GM18520 (cell line): ENCODE measurements around the gene SCEL.

Experiments
- ATAC-seq: cut with Tn5 transposase; IDR thresholded peaks from one replicate; pipeline ENCODE4 v1.9.1; 2021; ENCODE audit not compliant: unreplicated experiment

SCEL gene

GRCh38 chr13:77555246-77555645 lies 19.7 kb downstream of the SCEL start:
- no peak for ATAC-seq

GRCh38 chr13:77558016-77558415 lies 22.5 kb downstream of the SCEL start:
- ATAC-seq: no peak

- ATAC-seq: no peak
These were observed 27.6 kb downstream of the SCEL start for GRCh38 chr13:77563111-77563510.

GRCh38 chr13:77565635-77566034 lies 30.1 kb downstream of the SCEL start:
- ATAC-seq: peak; percentile 48

- no peak for ATAC-seq
These were observed 36.5 kb downstream of the SCEL start for GRCh38 chr13:77571956-77572355.

- ATAC-seq: no peak
These were observed 38.6 kb downstream of the SCEL start for GRCh38 chr13:77574096-77574495.

GRCh38 chr13:77579959-77580358 lies 44.5 kb downstream of the SCEL start:
- no peak for ATAC-seq

GRCh38 chr13:77580748-77581147 lies 45.2 kb downstream of the SCEL start:
- no peak for ATAC-seq

GRCh38 chr13:77583581-77583980 lies 48.1 kb downstream of the SCEL start:
- peak; percentile 44 for ATAC-seq

- ATAC-seq: no peak
These were observed 48.6 kb downstream of the SCEL start for GRCh38 chr13:77584106-77584505.

- no peak for ATAC-seq
These were observed 59.8 kb downstream of the SCEL start for GRCh38 chr13:77595166-77595810.

- no peak for ATAC-seq
These were observed 61.3 kb downstream of the SCEL start for GRCh38 chr13:77596777-77597176.

GRCh38 chr13:77599351-77599750 lies 63.8 kb downstream of the SCEL start:
- ATAC-seq: no peak

GRCh38 chr13:77600701-77601100 lies 65.2 kb downstream of the SCEL start:
- no peak for ATAC-seq

GRCh38 chr13:77611068-77611467 lies 75.6 kb downstream of the SCEL start:
- ATAC-seq: no peak

- ATAC-seq: no peak
These were observed 80.5 kb downstream of the SCEL start for GRCh38 chr13:77616027-77616426.

- no peak for ATAC-seq
These were observed 84.1 kb downstream of the SCEL start for GRCh38 chr13:77619655-77620054.

- ATAC-seq: no peak
These were observed 84.6 kb downstream of the SCEL start for GRCh38 chr13:77620138-77620537.

GRCh38 chr13:77623806-77624205 lies 88.3 kb downstream of the SCEL start:
- ATAC-seq: no peak

- no peak for ATAC-seq
These were observed 92.7 kb downstream of the SCEL start for GRCh38 chr13:77628170-77628569.

- no peak for ATAC-seq
These were observed 102.1 kb downstream of the SCEL start for GRCh38 chr13:77637588-77637987.

GRCh38 chr13:77650409-77650808 lies 114.9 kb downstream of the SCEL start:
- ATAC-seq: no peak

- ATAC-seq: no peak
These were observed 117.8 kb downstream of the SCEL start for GRCh38 chr13:77653301-77653700.
